GM18858 (cell line): ENCODE measurements around the gene CRIP3.
"Not testable (repeated sequence)": the region's sequence is repeated elsewhere in the genome, so short reads cannot be mapped to it uniquely, and the experiment has no call there.

Experiments
- ATAC-seq: cut with Tn5 transposase; IDR thresholded peaks from one replicate; pipeline ENCODE4 v1.9.1; 2021; ENCODE audit not compliant: unreplicated experiment

The CRIP3 gene, protein sequence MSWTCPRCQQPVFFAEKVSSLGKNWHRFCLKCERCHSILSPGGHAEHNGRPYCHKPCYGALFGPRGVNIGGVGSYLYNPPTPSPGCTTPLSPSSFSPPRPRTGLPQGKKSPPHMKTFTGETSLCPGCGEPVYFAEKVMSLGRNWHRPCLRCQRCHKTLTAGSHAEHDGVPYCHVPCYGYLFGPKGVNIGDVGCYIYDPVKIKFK

DNA sequence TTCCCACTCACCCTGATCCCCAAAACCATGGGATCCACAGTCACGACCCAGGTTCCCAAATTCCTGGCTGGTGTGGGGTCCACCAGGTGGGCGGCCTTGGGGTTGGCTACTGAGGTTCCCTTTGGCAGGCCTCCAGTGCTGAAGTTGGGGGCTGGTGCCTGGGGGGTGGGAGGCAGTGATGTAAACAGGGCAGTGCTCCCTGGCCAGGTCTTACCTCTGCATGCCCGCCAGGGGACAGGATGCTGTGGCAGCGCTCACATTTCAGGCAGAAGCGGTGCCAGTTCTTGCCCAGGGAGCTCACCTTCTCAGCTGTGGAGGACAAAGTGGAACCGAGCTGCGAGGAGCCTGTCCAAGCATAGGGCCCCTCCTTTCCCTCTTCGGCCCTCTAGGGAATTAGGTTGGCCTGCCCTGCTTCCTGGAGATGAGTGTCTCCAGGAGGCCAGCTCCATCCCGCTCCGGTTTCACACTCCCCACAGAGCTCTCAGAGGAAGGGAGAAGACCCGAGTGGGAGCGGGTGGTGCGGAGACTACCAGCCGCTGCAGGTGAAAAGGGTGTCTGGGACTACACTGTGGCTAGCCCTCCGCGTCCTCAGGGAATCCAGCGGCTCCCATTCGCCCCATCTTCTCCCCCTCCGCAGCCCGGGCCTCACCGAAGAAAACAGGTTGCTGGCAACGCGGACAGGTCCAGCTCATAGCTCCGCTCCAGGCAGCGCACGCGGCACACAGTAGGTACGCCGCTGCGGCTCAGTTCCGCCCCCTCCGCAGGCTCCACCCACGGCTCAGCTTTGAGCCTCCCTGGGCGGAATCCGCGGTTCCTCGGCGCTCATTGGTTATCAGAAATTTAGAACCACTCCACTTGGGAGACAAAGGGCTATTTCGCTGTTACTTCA, at the start of gene CRIP3:
Gene CRIP3 (minus strand): TSS at position 726 of the 889 bp plus-strand sequence. CDS start 34 bp downstream, at position 692.
- ATAC-seq = no peak

DNA sequence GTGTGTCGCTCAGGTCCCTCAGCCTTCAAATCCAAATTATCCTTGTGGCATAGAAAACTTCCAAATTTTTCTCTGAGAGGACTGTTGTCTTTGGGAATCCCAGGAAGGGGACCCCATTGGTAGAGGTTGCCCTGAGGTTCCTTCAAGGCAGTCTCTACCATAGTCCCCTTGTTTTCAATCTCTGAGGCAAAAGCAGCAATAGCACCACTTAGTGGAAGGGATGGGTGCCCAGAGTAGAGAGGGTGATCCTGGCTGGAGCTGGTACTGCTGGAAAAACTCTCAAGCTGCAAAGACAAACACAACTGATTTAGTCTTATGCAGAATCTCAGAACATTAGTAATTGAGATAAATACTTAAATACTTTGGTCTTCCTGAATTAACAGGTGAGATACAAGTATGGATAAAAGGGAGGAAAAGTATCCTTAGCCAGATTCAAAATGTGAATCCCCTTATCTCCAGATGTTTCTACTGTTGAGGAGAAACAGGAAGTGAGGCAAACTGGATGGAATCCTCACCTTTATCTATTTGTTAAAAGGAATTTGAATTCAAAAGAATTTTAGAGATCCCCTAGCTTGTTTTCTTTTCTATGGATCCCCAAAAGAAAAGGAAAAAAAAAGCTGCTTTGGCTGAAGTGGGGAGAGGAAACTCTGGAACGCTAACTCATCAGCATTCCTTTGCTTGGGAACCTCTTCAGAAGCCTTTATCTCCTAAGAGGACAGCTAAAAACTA, 47.4 kb upstream of the CRIP3 start:
- no peak for ATAC-seq

DNA sequence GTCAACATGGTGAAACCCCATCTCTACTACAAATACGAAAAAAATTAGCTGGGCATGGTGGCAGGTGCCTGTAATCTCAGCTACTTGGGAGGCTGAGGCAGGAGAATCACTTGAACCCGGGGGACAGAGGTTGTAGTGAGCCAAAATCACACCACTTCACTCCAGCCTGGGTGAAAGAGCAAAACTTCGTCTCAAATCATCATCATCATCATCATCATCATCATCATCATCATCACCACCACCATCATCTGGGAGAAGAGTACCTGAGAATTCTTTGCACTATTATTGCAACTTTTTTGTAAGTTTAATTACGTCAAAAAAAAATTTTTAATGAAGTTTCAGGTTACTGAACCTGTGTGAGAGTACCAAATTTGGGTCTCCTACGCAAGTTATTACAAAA, 43.3 kb upstream of the CRIP3 start:
- ATAC-seq = not testable (repeated sequence)

DNA sequence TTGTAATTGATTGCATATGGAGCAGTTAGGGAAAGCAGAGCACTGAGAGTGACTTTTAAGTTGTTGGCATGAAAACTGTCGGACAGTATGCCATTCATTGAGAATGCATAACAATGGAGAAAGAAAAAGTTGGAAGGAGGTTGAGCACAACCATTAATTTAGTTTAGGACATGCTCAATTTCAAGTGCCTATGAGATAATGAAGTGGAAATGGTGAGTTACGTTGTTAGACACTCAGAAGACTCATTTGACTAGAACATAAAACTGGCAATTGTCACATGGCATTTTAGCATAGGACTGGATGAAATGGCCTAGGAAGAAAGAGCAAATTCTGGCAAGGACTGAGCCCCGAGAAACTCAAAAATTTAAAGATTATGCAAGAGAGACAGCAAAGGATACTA, 38.8 kb upstream of the CRIP3 start:
- ATAC-seq = no peak

DNA sequence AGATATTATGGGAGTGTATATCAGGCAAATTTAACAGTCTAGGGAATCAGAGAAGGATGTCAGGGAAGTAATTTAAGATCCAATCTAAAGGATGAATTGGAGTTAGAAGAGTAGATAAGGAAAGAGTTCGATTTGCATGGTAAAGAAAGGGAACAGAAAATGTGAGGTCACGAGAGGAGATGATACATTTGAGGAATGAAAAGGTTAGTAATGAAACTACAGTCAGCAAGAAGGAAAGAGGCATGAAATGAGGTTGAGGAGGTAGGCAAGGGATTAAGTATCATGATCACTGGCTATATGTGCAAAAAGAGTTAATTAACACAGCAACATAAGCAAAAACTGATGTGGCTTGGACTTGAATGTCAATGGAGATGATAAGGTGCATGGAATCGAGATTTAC, 38.4 kb upstream of the CRIP3 start:
- ATAC-seq = no peak

DNA sequence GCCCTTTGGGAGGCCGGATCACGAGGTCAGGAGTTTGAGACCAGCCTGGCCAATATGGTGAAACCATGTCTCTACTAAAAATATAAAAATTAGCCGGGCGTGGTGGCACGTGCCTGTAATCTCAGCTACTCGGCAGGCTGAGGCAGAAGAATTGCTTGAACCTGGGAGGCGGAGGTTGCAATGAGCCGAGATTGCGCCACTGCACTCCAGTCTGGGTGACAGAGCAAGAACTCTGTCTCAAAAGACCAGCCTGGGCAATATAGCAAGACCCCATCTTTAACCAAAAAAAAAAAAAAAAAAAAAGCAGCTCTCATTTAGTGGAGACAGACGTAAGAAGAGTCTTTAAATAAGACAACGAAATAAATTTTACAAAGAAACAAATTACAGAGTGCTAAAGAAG, 37.6 kb upstream of the CRIP3 start:
- not testable (repeated sequence) for ATAC-seq

DNA sequence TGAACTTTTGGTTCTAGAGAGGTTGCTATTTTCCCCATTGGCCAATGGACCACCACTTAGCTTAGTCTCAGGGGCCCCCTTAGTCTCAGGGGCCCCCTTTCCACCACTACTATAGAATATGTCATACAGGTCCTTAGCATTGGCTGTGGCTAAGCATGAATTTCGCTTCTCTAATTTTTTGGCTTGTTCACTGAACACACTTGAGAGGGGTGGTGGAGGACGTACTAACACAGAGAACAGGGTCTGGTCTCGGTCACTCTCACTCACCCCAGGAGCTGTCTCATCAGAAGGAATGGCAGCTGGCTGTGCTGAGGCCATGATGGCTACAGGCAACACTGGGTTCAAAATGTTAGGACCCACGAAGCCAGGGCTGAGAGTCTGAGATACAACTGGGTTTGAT, 30.5 kb upstream of the CRIP3 start:
- peak; percentile 76 for ATAC-seq

DNA sequence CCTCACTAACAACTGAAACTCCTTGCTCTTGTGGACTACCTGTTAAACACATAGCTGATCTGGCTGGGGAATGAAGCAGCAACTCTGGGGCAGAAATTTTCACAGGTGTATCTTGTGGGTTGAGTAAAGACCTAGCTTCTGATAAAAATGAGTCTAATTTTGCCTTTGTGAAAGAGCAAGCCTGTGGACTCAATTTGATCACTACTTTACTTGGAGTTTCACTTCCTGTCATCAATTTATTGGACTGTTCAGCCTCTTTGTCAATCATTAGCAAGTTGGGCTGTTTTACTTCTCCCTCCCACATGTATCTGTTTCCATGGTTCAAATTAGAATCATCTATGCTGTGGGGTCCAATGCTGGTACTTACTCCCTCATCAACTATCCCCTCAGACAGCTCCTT, 29.6 kb upstream of the CRIP3 start:
- no peak for ATAC-seq

DNA sequence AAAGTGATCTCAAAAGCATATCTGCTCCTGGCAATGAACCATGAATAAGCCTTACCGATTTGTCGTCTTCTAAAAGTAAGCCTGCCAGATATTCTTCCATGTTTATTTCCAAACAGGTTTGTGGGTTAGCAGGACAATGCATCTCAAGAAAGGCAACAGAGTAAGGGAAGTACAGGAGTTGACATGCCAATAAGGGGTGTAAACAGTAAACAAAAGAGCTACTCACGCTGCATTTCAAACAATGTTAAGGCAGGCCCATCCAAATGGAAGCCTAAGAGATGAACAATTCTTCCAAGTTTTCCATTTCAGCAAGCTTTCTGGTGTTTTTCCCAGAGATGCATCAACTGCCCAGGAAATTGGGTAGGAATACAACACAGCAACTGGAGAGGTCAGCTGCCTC, 27.8 kb upstream of the CRIP3 start:
- ATAC-seq = no peak

DNA sequence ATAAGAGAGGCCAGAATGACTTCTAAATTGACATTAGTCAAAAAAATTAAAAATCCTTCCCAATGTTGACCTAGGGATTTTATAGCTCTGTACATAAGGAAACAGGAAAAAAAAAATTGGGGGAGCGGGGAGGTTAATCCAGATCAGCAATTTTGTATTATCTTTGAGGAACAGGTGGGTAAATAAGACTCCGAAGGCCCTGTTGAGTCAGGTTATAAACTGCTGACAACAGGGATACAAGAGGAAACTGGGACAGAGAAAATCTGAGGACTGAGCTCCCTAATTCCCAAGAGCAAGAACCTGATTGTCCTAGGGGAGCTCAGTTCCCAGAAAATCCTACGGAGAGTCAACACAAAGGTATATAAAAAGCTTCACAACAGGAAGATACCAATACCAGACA, 26.8 kb upstream of the CRIP3 start:
- no peak for ATAC-seq

DNA sequence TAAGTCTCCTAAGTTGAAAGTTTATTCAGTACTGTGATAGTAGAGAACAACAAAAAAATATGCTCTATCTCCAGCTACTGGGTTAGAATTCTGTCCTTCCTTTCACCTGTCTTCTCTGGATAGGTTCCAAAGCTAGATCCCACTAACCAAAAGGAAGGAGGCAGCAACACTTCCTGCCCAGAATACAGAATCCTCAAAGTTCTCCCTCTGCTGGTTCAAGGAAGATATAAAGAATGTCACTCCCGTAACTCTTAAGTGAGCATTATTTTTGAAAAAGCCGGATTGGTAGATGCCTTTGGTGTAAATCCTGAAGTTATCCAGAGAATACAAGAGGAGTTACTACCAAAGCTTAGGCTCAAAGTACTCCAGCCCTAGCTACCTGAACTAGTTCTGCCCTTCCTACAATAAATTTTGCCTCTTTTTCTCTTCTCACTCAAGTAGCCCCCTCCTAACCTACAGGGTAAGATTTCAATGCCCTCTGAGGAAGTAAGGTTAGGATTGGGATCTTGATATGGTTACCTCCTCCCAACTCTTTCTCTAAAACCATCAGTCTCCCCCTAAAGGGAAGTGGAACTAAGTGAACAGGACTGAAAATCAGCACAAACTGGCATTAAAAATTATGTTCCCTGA, 26.0 kb upstream of the CRIP3 start:
- ATAC-seq = no peak

DNA sequence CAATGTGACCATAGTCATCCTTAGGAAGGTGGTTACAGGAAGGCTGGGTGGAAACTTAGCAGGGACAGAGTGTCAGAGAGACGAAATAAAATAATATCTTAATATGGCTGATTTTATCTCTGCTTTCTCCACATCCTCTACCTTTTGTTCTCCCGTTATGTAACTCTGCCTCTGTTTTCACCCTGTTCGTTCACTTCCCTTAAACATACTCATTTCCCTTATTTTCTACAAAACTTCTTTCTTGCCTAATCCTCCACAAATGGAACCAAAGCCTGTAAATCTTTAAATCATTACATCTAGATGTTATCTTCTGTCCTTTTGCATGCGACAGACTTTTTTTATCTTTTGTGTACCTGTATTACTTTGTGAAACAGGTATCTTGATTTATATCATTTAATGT, 23.3 kb upstream of the CRIP3 start:
- ATAC-seq = no peak

DNA sequence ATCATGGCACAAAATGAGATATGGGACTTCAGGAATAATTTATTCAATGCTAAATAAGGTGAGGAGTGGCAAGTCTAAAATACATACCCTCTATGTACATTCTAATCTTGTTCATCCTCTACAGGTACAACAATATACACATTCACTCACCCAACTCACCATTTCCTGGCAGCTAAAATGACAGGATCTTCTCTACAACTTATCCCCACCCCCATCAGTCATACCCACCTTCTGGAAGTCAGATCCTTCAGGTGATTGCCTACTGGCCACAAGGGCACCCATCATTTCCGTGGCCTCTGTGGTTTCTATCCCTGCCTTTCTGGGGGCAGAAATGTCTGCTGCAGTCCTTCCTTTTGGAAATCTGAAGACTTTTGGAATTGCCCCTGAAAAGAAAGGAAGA, 22.8 kb upstream of the CRIP3 start:
- ATAC-seq = no peak

DNA sequence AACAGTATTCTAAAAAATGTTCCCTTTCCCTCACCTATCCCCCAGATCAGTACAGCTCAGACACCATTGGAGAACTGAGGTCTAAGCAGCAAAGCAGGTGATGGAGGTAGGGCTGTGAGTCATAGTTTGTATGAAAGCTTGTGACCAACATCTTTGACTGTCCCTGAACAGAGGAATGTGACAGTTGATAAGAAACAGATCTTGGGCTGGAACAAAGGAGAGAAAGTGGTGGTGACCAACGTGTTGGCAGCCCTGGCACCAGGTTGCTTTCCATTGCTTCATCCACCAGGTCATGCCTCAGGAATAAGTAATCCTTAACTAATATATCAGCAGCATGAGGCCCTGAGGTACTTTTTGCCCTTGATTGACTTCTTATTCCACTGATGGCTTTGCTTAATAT, 19.9 kb upstream of the CRIP3 start:
- no peak for ATAC-seq

DNA sequence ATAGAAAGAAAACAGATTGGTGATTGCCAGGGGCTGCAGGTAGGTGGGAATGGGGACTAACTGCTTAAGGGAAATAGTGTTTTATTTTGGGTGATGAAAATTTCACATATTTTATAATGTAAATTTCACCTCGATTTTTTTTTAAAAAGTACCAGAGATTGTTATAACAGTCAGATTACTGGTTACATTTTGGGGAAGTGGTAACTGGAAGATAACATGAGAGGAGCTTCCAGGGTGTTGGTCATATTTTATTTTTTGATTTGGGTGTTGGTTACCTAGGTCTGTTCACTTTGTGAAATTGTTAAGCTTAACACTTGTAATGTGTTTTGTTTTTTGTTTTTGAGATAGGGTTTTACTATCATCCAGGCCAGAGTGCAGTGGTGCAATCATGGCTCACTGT, 17.2 kb upstream of the CRIP3 start:
- ATAC-seq = no peak

DNA sequence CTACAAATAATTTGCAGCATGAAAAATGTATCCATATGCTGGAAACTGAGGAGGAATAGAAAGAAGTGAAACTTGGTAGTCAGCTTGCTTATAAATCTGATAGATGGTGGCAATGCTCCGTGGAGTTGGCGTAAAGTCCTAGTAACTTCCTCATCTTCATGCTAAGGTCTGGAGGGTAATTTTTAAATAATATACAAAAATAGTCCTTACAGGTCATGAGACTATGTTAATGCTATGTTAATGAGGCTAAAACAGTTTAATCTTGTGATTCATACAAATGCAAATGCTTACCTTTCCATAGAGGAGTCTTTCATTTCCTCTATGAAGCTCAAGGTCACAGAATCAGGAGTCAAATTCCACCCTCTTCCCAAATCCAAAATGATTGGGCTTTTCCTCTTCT, 9.4 kb upstream of the CRIP3 start:
- no peak for ATAC-seq

DNA sequence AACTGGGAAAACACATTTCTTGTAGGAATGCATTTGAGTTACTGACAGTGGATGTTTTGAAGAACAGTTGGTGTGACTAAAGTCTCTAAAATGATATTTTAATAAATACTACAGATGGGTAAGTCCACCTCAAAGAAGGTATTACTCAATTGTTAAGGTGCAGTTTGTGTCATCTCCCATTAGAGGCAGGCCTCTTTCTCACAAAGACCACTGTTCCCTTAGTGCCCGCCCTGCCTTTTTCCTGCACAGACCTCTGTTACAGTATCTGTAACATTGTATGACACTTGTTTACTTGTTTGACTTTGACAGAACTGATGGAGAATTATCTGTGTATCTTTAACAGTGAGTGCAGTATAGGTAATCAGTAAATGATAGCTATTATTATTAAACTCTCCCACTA, 5.2 kb upstream of the CRIP3 start:
- ATAC-seq = no peak

DNA sequence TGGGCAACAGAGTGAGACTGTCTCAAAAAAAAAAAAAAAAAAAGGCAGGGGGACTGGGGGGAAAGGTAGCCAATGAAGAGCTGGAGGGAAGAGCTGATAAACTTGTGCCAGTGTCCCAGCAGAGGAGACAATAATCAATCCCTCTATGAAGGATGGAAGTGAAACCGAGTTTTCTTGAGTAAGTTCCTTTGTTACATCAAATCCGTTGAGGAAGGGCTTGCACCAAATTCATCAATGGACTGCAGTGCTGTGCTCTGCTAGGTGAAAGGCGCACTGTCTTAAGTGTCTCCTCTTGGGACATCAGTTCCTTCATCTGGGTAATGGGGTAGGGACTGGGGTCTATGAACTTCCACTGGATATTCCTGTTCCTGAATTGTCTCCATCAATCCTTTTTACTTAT, 3.0 kb upstream of the CRIP3 start:
- ATAC-seq = no peak

DNA sequence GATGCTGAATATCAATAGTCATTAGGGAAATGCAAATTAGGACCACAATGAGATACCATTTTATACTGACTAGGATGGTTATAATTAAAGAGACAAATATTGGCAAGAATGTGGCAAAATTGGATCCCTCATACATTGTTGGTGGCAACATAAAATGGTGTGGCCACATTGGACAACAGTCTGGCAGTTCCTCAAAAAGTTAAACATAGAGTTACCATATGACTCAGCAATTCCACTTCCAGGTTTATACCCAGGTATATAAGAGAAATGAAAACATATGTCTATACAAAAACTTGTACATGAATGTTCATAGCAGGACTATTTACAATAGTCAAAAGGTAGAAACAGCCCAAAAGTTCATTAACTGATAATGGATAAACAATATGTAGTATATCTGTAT, 2.0 kb upstream of the CRIP3 start:
- ATAC-seq = no peak

DNA sequence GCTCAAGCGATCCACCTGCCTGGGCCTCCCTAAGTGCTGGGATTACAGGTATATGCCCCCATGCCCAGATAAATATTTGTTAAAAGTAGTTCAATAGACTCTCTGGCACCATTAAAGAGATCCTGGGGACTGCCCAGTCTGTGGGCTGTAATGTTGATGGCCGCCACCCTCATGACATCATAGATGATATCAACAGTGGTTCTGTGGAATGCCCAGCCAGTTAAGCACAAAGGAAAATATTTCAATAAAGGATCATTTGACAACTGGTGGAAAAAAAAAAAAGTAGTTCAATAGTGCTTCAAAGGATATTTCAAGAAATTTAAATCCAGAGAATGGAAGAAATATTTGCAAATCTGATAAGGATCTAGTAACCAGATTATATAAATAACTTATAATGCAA, 1.5 kb upstream of the CRIP3 start:
- no peak for ATAC-seq

DNA sequence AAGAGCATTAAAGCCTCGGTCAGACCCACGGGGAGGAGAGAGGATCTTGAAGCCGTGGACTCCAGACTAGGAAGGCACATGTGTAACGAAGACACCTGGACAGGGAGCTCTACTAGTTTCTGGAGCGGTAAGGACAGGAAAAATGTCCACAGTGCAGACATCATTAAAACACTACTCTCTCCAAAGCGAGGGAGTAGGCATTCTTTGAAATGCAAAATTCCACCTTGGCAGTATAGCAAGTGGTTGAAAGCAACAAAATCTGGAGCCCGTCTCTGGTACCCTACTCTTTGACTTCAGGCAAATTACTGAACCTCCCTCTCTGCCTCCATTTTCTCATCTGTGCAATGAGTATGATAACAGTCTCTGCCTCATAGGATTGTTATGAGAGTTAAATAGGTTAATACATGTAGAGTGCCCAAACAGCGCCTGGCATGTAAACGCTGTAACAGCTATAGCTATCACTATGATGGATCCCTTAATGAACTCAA, 408 bp upstream of the CRIP3 start:
- ATAC-seq = no peak
